ENCODE results near the gene MUC20. TPM values are rescaled to one million over a fixed set of nuclear protein-coding genes. Genes with fewer than 3 reads are reported as not detected.
"Not testable (repeated sequence)": the region's sequence is repeated elsewhere in the genome, so short reads cannot be mapped to it uniquely, and the experiment has no call there.

The MUC20 gene
- polyA plus RNA-seq, 2 donors, result 49.6 to 126 TPM

DNA sequence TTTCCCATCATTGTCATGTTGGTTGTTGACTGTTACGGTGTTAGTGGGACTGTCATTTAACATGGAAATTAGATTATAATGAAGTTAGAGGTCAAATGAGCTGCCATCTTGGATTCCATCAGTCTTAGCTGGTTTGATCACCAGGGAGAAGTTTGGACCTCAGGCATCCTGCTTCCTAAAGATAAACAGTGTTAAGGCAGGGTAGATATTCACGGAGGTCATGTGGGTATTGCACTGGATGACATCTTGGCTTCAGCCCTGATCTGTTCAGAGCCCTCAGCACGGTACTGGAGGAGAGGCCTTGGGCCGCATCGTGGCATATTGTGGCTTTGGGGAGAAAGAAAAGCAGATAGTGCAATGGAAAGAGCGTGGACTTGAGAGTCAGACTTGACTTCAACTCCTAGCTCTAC, 11.1 kb upstream of the MUC20 start:
- H3K27me3 ChIP-seq (ENCODE audit: control insufficient read depth in 1 of 2, insufficient read depth in 2 of 2, low read length in 2 of 2), result no peaks in the 10 kb centered on the region
- WGBS, 2 donors, result 96% methylated on average over 6 of the region's 6 CpGs
- no peak overlapping the region for H3K4me3 ChIP-seq (ENCODE audit: low read depth in 1 of 2, low read length in 2 of 2)
- no peaks in the 10 kb centered on the region for H3K9me3 ChIP-seq (ENCODE audit: control insufficient read depth in 2 of 2, insufficient read depth in 1 of 2, low read depth in 1 of 2, low read length in 1 of 2)
- peaks cover 0 to 2% of the 10 kb centered on the region in 2 donors for H3K4me1 ChIP-seq (ENCODE audit: control insufficient read depth in 2 of 2, insufficient read depth in 2 of 2, low read length in 1 of 2)
- H3K27ac ChIP-seq (ENCODE audit: low read depth in 2 of 2, low read length in 1 of 2), result no peak overlapping the region
- H3K36me3 ChIP-seq (ENCODE audit: control insufficient read depth in 2 of 2, insufficient read depth in 2 of 2, low read length in 1 of 2), result peaks cover 0 to 12% of the 10 kb centered on the region in 2 donors

DNA sequence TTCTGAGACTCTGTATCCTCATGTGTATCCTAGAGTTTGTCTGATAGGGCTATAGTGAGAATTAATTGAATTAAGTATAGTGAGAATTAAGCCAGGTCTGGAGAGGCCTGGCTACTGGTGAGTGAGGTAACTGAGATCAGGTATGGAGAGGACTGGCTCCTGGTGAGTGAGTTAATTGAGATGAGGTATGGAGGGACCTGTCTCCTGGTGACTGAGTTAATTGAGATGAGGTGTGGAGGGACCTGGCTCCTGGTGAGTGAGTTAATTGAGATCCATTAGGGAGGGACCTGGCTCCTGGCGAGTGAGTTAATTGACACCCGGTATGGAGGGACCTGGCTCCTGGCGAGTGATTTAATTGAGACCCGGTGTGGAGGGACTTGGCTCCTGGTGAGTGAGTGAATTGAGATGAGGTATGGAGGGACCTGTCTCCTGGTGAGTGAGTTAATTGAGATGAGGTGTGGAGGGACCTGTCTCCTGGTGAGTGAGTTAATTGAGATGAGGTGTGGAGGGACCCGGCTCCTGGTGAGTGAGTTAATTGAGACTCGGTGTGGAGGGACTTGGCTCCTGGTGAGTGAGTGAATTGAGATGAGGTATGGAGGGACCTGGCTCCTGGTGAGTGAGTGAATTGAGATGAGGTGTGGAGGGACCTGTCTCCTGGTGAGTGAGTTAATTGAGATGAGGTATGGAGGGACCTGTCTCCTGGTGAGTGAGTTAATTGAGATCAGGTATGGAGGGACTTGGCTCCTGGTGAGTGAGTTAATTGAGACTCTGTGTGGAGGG, 10.5 kb upstream of the MUC20 start:
- peaks cover 0 to 12% of the 10 kb centered on the region in 2 donors for H3K36me3 ChIP-seq (ENCODE audit: control insufficient read depth in 2 of 2, insufficient read depth in 2 of 2, low read length in 1 of 2)
- H3K9me3 ChIP-seq (ENCODE audit: control insufficient read depth in 2 of 2, insufficient read depth in 1 of 2, low read depth in 1 of 2, low read length in 1 of 2); H3K27me3 ChIP-seq (ENCODE audit: control insufficient read depth in 1 of 2, insufficient read depth in 2 of 2, low read length in 2 of 2); H3K4me1 ChIP-seq (ENCODE audit: control insufficient read depth in 2 of 2, insufficient read depth in 2 of 2, low read length in 1 of 2); H3K4me3 ChIP-seq (ENCODE audit: low read depth in 1 of 2, low read length in 2 of 2); H3K27ac ChIP-seq (ENCODE audit: low read depth in 2 of 2, low read length in 1 of 2): not testable (repeated sequence)
- 58 to 63% methylated on average over 6 of the region's 6 CpGs for WGBS, 2 donors

DNA sequence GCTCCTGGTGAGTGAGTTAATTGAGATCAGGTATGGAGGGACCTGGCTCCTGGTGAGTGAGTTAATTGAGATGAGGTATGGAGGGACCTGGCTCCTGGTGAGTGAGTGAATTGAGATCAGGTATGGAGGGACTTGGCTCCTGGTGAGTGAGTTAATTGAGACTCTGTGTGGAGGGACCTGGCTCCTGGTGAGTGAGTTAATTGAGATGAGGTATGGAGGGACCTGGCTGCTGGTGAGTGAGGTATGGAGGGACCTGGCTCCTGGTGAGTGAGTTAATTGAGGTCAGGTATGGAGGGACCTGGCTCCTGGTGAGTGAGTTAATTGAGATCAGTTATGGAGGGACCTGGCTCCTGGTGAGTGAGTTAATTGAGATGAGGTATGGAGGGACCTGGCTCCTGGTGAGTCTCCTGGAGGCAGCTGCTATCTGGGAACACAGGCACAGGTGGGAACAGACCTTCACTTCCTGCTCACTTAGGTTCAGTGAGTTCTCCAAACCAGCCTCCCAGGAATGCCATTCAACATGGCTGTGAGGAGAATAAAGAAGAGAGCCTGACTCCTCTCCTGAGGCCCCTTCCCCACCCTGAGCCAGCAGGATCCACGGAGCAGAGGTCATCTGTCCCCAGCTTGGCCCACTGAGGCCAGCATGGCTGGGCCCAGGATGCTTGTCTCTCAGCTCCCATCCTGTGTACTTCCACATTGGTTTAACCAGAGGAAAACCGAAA, 9.5 kb upstream of the MUC20 start:
- H3K36me3 ChIP-seq (ENCODE audit: control insufficient read depth in 2 of 2, insufficient read depth in 2 of 2, low read length in 1 of 2), result peaks cover 0 to 12% of the 10 kb centered on the region in 2 donors
- H3K4me1 ChIP-seq (ENCODE audit: control insufficient read depth in 2 of 2, insufficient read depth in 2 of 2, low read length in 1 of 2); H3K27ac ChIP-seq (ENCODE audit: low read depth in 2 of 2, low read length in 1 of 2); H3K9me3 ChIP-seq (ENCODE audit: control insufficient read depth in 2 of 2, insufficient read depth in 1 of 2, low read depth in 1 of 2, low read length in 1 of 2); H3K27me3 ChIP-seq (ENCODE audit: control insufficient read depth in 1 of 2, insufficient read depth in 2 of 2, low read length in 2 of 2); H3K4me3 ChIP-seq (ENCODE audit: low read depth in 1 of 2, low read length in 2 of 2): not testable (repeated sequence)
- WGBS, 2 donors, result 54 to 63% methylated on average over 2 of the region's 2 CpGs

DNA sequence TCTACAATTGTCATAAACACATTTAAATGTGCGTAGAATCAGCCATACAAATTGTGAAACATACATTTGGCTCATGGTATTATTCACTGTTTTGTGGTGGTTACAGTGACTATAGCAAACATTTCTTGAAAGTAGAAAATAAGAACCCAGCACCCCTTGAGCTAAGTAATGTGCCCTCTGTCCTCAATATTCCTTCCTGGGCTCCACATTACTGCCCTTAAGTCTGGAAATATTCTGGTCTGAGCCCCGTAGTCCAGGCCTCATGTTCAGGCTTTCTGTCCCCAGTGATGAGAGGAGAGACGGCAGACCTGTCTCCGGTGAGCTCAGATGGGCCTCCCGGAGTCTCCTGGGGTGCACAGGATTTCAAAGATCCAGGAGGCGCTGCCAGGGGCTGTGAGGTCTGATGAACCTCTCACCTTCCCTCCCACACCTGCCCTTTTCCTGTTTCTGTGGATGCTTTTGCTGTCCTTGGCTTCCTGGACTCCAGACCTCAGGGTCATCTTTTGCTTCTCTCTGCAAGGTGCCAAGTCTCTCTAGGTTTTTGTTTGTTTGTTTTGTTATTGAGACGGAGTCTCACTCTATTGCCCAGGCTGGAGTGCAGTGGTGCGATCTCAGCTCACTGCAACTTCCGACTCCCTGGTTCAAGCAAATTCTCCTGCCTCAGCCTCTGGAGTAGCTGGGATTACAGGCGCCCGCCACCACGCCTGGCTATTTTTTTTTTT, 8.8 kb upstream of the MUC20 start:
- H3K36me3 ChIP-seq (ENCODE audit: control insufficient read depth in 2 of 2, insufficient read depth in 2 of 2, low read length in 1 of 2), result peaks cover 0 to 12% of the 10 kb centered on the region in 2 donors
- H3K4me3 ChIP-seq (ENCODE audit: low read depth in 1 of 2, low read length in 2 of 2), result no peak overlapping the region
- 87 to 89% methylated on average over 12 of the region's 12 CpGs for WGBS, 2 donors
- no peaks in the 10 kb centered on the region for H3K9me3 ChIP-seq (ENCODE audit: control insufficient read depth in 2 of 2, insufficient read depth in 1 of 2, low read depth in 1 of 2, low read length in 1 of 2)
- no peaks in the 10 kb centered on the region for H3K27me3 ChIP-seq (ENCODE audit: control insufficient read depth in 1 of 2, insufficient read depth in 2 of 2, low read length in 2 of 2)
- no peak overlapping the region for H3K27ac ChIP-seq (ENCODE audit: low read depth in 2 of 2, low read length in 1 of 2)
- peaks cover 0 to 2% of the 10 kb centered on the region in 2 donors for H3K4me1 ChIP-seq (ENCODE audit: control insufficient read depth in 2 of 2, insufficient read depth in 2 of 2, low read length in 1 of 2)

DNA sequence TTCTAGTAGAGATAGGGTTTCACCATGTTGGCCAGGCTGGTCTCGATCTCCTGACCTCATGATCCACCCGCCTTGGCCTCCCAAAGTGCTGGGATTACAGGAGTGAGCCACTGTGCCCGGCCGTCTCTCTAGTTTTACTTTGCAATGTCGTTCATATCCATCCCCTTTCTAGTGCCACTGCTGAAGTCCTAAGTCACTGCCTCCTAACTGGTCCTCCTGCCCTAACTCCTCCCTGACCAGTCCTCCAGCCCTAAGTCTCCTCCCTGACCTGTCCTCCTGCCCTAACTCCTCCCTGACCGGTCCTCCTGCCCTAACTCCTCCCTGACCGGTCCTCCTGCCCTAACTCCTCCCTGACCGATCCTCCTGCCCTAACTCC, 8.3 kb upstream of the MUC20 start:
- peaks cover 0 to 12% of the 10 kb centered on the region in 2 donors for H3K36me3 ChIP-seq (ENCODE audit: control insufficient read depth in 2 of 2, insufficient read depth in 2 of 2, low read length in 1 of 2)
- 70 to 72% methylated on average over 7 to 8 of the region's 8 CpGs for WGBS, 2 donors
- H3K4me3 ChIP-seq (ENCODE audit: low read depth in 1 of 2, low read length in 2 of 2), result not testable (repeated sequence)

DNA sequence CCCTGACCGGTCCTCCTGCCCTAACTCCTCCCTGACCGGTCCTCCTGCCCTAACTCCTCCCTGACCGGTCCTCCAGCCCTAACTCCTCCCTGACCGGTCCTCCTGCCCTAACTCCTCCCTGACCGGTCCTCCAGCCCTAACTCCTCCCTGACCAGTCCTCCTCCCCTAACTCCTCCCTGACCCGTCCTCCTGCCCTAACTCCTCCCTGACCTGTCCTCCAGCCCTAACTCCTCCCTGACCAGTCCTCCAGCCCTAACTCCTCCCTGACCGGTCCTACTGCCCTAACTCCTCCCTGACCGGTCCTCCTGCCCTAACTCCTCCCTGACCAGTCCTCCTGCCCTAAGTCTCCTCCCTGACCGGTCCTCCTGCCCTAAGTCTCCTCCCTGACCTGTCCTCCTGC, 7.6 kb upstream of the MUC20 start:
- WGBS, 2 donors, result 28 to 36% methylated on average over 6 to 8 of the region's 9 CpGs
- H3K36me3 ChIP-seq (ENCODE audit: control insufficient read depth in 2 of 2, insufficient read depth in 2 of 2, low read length in 1 of 2), result peaks cover 0 to 11% of the 10 kb centered on the region in 2 donors
- not testable (repeated sequence) for H3K27ac ChIP-seq (ENCODE audit: low read depth in 2 of 2, low read length in 1 of 2); H3K27me3 ChIP-seq (ENCODE audit: control insufficient read depth in 1 of 2, insufficient read depth in 2 of 2, low read length in 2 of 2); H3K9me3 ChIP-seq (ENCODE audit: control insufficient read depth in 2 of 2, insufficient read depth in 1 of 2, low read depth in 1 of 2, low read length in 1 of 2); H3K4me3 ChIP-seq (ENCODE audit: low read depth in 1 of 2, low read length in 2 of 2); H3K4me1 ChIP-seq (ENCODE audit: control insufficient read depth in 2 of 2, insufficient read depth in 2 of 2, low read length in 1 of 2)

More for the DNA sequence above, 8.3 kb upstream of the MUC20 start:
- not testable (repeated sequence) for H3K9me3 ChIP-seq (ENCODE audit: control insufficient read depth in 2 of 2, insufficient read depth in 1 of 2, low read depth in 1 of 2, low read length in 1 of 2); H3K27ac ChIP-seq (ENCODE audit: low read depth in 2 of 2, low read length in 1 of 2); H3K4me1 ChIP-seq (ENCODE audit: control insufficient read depth in 2 of 2, insufficient read depth in 2 of 2, low read length in 1 of 2); H3K27me3 ChIP-seq (ENCODE audit: control insufficient read depth in 1 of 2, insufficient read depth in 2 of 2, low read length in 2 of 2)

DNA sequence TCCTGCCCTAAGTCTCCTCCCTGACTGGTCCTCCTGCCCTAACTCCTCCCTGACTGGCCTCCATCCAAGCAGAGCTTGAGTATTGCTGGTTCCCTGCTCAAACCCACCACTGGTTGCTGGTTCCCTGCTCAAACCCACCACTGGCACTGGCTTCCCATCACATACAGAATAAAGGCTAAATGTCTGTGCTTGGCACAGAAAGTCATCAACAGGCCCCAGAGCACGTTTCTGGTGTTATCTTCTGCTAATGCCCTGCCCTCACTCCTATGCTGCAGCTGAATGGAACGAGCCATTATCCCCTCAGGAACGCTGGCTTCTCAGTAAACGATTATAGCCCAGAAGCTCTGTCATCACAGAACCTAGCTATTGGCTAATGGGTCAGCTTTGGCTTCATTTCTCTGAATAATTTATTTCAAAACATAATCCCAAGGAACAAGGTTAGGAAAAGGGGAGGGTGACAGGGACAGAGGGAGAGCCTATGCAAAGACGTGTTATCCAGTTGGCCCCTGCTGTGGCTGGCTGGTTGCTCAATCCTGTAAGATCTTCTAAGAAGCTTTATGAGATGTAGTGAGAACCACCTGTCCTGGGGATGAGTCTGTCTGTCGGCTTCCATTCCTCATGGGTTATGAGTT, 6.3 kb upstream of the MUC20 start:
- H3K27ac ChIP-seq (ENCODE audit: low read depth in 2 of 2, low read length in 1 of 2), result peak overlapping the region in 1 of 2 donors; percentile 28
- H3K27me3 ChIP-seq (ENCODE audit: control insufficient read depth in 1 of 2, insufficient read depth in 2 of 2, low read length in 2 of 2), result no peaks in the 10 kb centered on the region
- H3K4me3 ChIP-seq (ENCODE audit: low read depth in 1 of 2, low read length in 2 of 2), result no peak overlapping the region
- 86 to 87% methylated on average over 6 of the region's 6 CpGs for WGBS, 2 donors
- H3K4me1 ChIP-seq (ENCODE audit: control insufficient read depth in 2 of 2, insufficient read depth in 2 of 2, low read length in 1 of 2), result peaks cover 0 to 5% of the 10 kb centered on the region in 2 donors
- H3K9me3 ChIP-seq (ENCODE audit: control insufficient read depth in 2 of 2, insufficient read depth in 1 of 2, low read depth in 1 of 2, low read length in 1 of 2), result no peaks in the 10 kb centered on the region
- H3K36me3 ChIP-seq (ENCODE audit: control insufficient read depth in 2 of 2, insufficient read depth in 2 of 2, low read length in 1 of 2), result peaks cover 0 to 3% of the 10 kb centered on the region in 2 donors

DNA sequence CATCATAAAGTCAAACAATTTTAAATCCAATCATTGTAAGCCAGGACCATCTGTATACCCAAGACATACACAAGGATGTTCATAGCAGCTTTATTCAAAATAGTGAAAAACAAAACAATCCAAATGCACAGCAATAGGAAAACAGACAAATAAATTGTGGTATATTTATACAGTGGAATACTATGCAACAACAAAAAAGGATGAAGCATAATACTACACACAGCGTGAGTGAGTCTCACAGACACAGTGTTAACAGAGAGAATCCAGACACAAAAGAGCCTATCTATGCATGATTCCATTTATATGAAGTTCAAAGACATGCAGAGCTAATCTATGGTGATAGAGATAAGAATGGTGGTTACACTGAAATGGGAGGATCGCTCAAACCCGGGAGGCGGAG, 5.6 kb upstream of the MUC20 start:
- Histone ChIP-seq H3K4me3 (ENCODE audit: low read depth in 1 of 2, low read length in 2 of 2) (no peak overlapping the region), H3K27me3 (ENCODE audit: control insufficient read depth in 1 of 2, insufficient read depth in 2 of 2, low read length in 2 of 2) (no peaks in the 10 kb centered on the region), H3K27ac (ENCODE audit: low read depth in 2 of 2, low read length in 1 of 2) (peak overlapping the region in 1 of 2 donors; percentile 81), H3K36me3 (ENCODE audit: control insufficient read depth in 2 of 2, insufficient read depth in 2 of 2, low read length in 1 of 2) (peaks cover 0 to 3% of the 10 kb centered on the region in 2 donors), H3K9me3 (ENCODE audit: control insufficient read depth in 2 of 2, insufficient read depth in 1 of 2, low read depth in 1 of 2, low read length in 1 of 2) (no peaks in the 10 kb centered on the region), H3K4me1 (ENCODE audit: control insufficient read depth in 2 of 2, insufficient read depth in 2 of 2, low read length in 1 of 2) (peaks cover 0 to 5% of the 10 kb centered on the region in 2 donors)
- 65 to 67% methylated on average over 4 of the region's 4 CpGs for WGBS, 2 donors

DNA sequence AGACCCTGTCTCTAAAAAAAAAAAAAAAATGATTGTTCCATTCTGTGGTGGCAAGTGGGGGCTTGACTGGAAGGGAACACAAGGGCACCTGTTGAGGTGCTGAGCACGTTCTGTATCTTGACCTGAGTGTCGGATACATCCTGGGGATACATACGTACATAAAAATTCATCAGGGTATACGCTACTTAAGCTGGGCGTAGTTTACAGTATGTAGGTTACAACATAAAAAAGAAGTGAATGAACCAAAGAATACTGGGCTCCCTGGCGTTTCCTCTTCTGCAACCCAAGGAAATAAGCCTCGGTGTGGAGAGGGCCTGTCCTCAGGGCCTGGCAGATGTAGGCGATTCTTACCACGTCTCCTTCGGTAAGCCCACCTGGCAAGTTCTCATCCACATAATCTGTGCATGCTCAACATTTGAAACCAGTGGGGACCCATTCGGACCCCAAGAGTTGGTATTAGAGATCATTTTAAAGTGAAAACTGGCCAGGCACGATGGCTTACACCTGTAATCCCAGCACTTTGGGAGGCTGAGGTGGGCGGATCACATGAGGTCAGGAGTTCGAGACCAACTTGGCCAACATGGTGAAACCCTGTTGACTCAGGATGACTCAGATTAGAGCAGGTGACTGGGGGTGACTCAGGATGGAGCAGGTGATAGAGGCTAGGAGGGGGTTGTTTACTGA, 5.1 kb upstream of the MUC20 start:
- Histone ChIP-seq H3K27me3 (ENCODE audit: control insufficient read depth in 1 of 2, insufficient read depth in 2 of 2, low read length in 2 of 2) (no peaks in the 10 kb centered on the region), H3K4me1 (ENCODE audit: control insufficient read depth in 2 of 2, insufficient read depth in 2 of 2, low read length in 1 of 2) (peaks cover 0 to 10% of the 10 kb centered on the region in 2 donors), H3K4me3 (ENCODE audit: low read depth in 1 of 2, low read length in 2 of 2) (no peak overlapping the region), H3K36me3 (ENCODE audit: control insufficient read depth in 2 of 2, insufficient read depth in 2 of 2, low read length in 1 of 2) (peaks cover 0 to 3% of the 10 kb centered on the region in 2 donors), H3K9me3 (ENCODE audit: control insufficient read depth in 2 of 2, insufficient read depth in 1 of 2, low read depth in 1 of 2, low read length in 1 of 2) (no peaks in the 10 kb centered on the region), H3K27ac (ENCODE audit: low read depth in 2 of 2, low read length in 1 of 2) (peak overlapping the region; percentile 81 to 82)
- 72 to 75% methylated on average over 14 of the region's 14 CpGs for WGBS, 2 donors
